HepG2 (cell line): ENCODE results near the gene YIF1A. TPM values are rescaled to one million over a fixed set of nuclear protein-coding genes. Genes with fewer than 3 reads are reported as not detected.

Experiments
- BORCS8-MEF2B ChIP-seq: sonication (generic); formaldehyde crosslinking; IDR thresholded peaks from 2 replicates; pipeline ENCODE4 v1.8.0; 2022; ENCODE audit warnings: mild to moderate bottlenecking, missing genetic modification reagents
- CREB1 ChIP-seq, 2 experiments: fragments of 450-650 bp in 1 of 2; IDR thresholded peaks; 2 replicates each; pipeline ENCODE4 v1.6.1; 2016 to 2017; ENCODE audit warnings: control low read depth in 1 of 2, mild to moderate bottlenecking in 1 of 2, missing compliant biosample characterization in 1 of 2, missing genetic modification characterization in 1 of 2
- CSRNP2 ChIP-seq: sonication (generic); formaldehyde crosslinking; conservative IDR thresholded peaks from 2 replicates; pipeline ENCODE4 v1.8.0; 2022; ENCODE audit warnings: low read depth, missing genetic modification reagents
- FOXK2 ChIP-seq: fragments of 450-650 bp; IDR thresholded peaks from 2 replicates; pipeline ENCODE4 v1.6.1; 2016
- HMG20A ChIP-seq: IDR thresholded peaks from 2 replicates; pipeline ENCODE4 v1.6.1; 2016; ENCODE audit warnings: borderline replicate concordance
- KDM4B ChIP-seq: sonication (generic); formaldehyde crosslinking; IDR thresholded peaks from 2 replicates; pipeline ENCODE4 v1.4.0; 2020; ENCODE audit warnings: missing genetic modification reagents
- KLF11 ChIP-seq: IDR thresholded peaks from 2 replicates; pipeline ENCODE4 v1.6.1; 2016; ENCODE audit warnings: missing compliant biosample characterization
- MAF1 ChIP-seq: sonication (generic); formaldehyde crosslinking; IDR thresholded peaks from 2 replicates; pipeline ENCODE4 v1.5.0; 2020; ENCODE audit warnings: missing genetic modification reagents, borderline replicate concordance
- MBNL3 ChIP-seq: fragments of 250-450 bp; sonication (Bioruptor Pico); conservative IDR thresholded peaks from 2 replicates; pipeline ENCODE4 v1.8.0; 2022; ENCODE audit warnings: mild to moderate bottlenecking, inconsistent platforms
- NFAT5 ChIP-seq: sonication (generic); formaldehyde crosslinking; IDR thresholded peaks from 2 replicates; pipeline ENCODE4 v1.4.0; 2020; ENCODE audit warnings: missing genetic modification reagents
- SETDB1 ChIP-seq: sonication (generic); formaldehyde crosslinking; IDR thresholded peaks from 2 replicates; pipeline ENCODE4 v1.5.1; 2020; ENCODE audit warnings: missing genetic modification reagents, mild to moderate bottlenecking, borderline replicate concordance
- TFDP2 ChIP-seq: sonication (generic); formaldehyde crosslinking; IDR thresholded peaks from 2 replicates; pipeline ENCODE4 v1.4.0; 2020; ENCODE audit warnings: missing genetic modification reagents
- ZNF275 ChIP-seq: sonication (generic); formaldehyde crosslinking; IDR thresholded peaks from 2 replicates; pipeline ENCODE4 v1.8.0; 2022; ENCODE audit warnings: missing genetic modification reagents, mild to moderate bottlenecking, inconsistent platforms, borderline replicate concordance
- ZNF451 ChIP-seq: sonication (generic); formaldehyde crosslinking; IDR thresholded peaks from 2 replicates; pipeline ENCODE4 v1.5.0; 2020; ENCODE audit warnings: mild to moderate bottlenecking, missing genetic modification reagents
- ZNF580 ChIP-seq: IDR thresholded peaks from 2 replicates; pipeline ENCODE4 v1.6.1; 2016; ENCODE audit warnings: low read depth, borderline replicate concordance
- ZNF761 ChIP-seq: sonication (generic); formaldehyde crosslinking; conservative IDR thresholded peaks from 2 replicates; pipeline ENCODE4 v1.4.0; 2020; ENCODE audit warnings: mild to moderate bottlenecking, missing genetic modification reagents
- polyA plus RNA-seq, 8 experiments: library from polyadenylated mRNA; depleted of rRNA in 3 of 8; stranded (reverse) in 7 of 8; unstranded in 1 of 8; fragments of >200 nt; fragmentation: Illumina TruSeq in 4 of 8; extraction: Trizol in 4 of 8; gene quantifications; 2 replicates each; pipeline versions ENCODE4 v1.2.1 to v1.2.3, GENCODE V29; 2011 to 2016; ENCODE audit warnings: low read depth in 4 of 8, missing spikeins in 1 of 8, mixed read lengths in 1 of 8; ENCODE audit not compliant: insufficient read depth in 1 of 8
- total RNA-seq, 5 experiments: library from RNA; depleted of rRNA; stranded (reverse); fragments of >200 nt; fragmentation: Illumina TruSeq; extraction: Trizol; gene quantifications; 2 replicates each; pipeline ENCODE4 v1.2.3, GENCODE V29; 2016; ENCODE audit warnings: low read depth in 1 of 5

YIF1A gene
- total and polyA plus RNA-seq, 2 of the 13 experiments (the other 11 are each of a cell fraction or from before 2014, with no cell fraction given): 133 to 145 TPM

GRCh38 chr11:66336234-66337102 is 47.5 kb upstream of the YIF1A start, which contains the start of gene RIN1 (continued):
- TF ChIP-seq NFAT5 (CRISPR knock-in tag) (no peak), KDM4B (CRISPR knock-in tag) (peak; percentile 22; the same call in 1 of the 2 replicates), BORCS8-MEF2B (CRISPR knock-in tag) (peak; percentile 91; the same call in 1 of the 2 replicates), ZNF580 (peak; percentile 85; the same call in 1 of the 2 replicates), KLF11 (CRISPR knock-in tag) (no peak), ZNF761 (no peak; the same call in 1 of the 2 replicates), ZNF275 (CRISPR knock-in tag) (no peak), ZNF451 (CRISPR knock-in tag) (no peak; the same call in 1 of the 2 replicates), SETDB1 (CRISPR knock-in tag) (no peak; the same call in 1 of the 2 replicates), TFDP2 (peak; percentile 68; the same call in 1 of the 2 replicates), FOXK2 (no peak), MAF1 (CRISPR knock-in tag) (no peak), CSRNP2 (CRISPR knock-in tag) (no peak), MBNL3 (CRISPR knock-in tag) (no peak), CREB1 (IDR thresholded peaks at IDR 0.05) (no peak), CREB1 (CRISPR knock-in tag; IDR thresholded peaks at IDR 0.05) (peak; percentile 82), HMG20A (CRISPR knock-in tag) (peak; percentile 37; the same call in 1 of the 2 replicates)
